Calu3 (cell line): Measurements from ENCODE around the gene UXS1. TPM values are rescaled to one million over a fixed set of nuclear protein-coding genes. Genes with fewer than 3 reads are reported as not detected.

Experiments used
- BruUV-seq: library from RNA; stranded (reverse); fragments of 400-500 nt; replicated peaks from 2 replicates; lab custom pipeline; 2021; lab: Mats Ljungman, UMichigan
- CTCF ChIA-PET: fragments of 300-600 bp; sonication (Branson Sonifier 250); formaldehyde crosslinking; loops from one replicate; lab custom pipeline; 2022; ENCODE audit warnings: antibody characterized with exemption; lab: Charles Lee
- DNase-seq: peaks from one replicate; pipeline ENCODE4 v3.0.0; 2022
- H3K27ac Mint-ChIP-seq: one replicate; pipeline ENCODE4 v1.8.0; 2022; ENCODE audit warnings: mixed read lengths; ENCODE audit not compliant: unreplicated experiment
- H3K27me3 Mint-ChIP-seq: one replicate; pipeline ENCODE4 v1.8.0; 2022; ENCODE audit warnings: mixed read lengths; ENCODE audit not compliant: unreplicated experiment
- H3K36me3 Mint-ChIP-seq: one replicate; pipeline ENCODE4 v1.8.0; 2022; ENCODE audit warnings: mild to moderate bottlenecking, moderate library complexity, mixed read lengths; ENCODE audit not compliant: insufficient read depth, unreplicated experiment
- H3K4me1 Mint-ChIP-seq: one replicate; pipeline ENCODE4 v1.8.0; 2022; ENCODE audit warnings: mild to moderate bottlenecking, low read depth, mixed read lengths; ENCODE audit not compliant: unreplicated experiment
- H3K4me3 Mint-ChIP-seq: one replicate; pipeline ENCODE4 v1.8.0; 2022; ENCODE audit warnings: mild to moderate bottlenecking, low read depth, moderate library complexity, mixed read lengths; ENCODE audit not compliant: unreplicated experiment
- H3K9me3 Mint-ChIP-seq: one replicate; pipeline ENCODE4 v1.8.0; 2022; ENCODE audit warnings: low read depth, mixed read lengths; ENCODE audit not compliant: unreplicated experiment
- intact Hi-C: fragments of 100-400 bp; cut with micrococcal nuclease; formaldehyde crosslinking; loops from one replicate; pipeline ENCODE4 v1.10.0; 2022; ENCODE audit not compliant: unreplicated experiment
- total RNA-seq: library from RNA; stranded (reverse); gene quantifications from 2 replicates; pipeline ENCODE4 v1.2.3, GENCODE V29; 2022
- TF ChIP-seq, protein P1 (sequence below): fragments of 200-600 bp; IDR thresholded peaks from one replicate; pipeline ENCODE4 v1.8.0; 2022; ENCODE audit warnings: antibody characterized with exemption; ENCODE audit not compliant: unreplicated experiment

UXS1 gene
- total RNA-seq, 1 experiment from 2014 or later: 87.7 TPM

- TF ChIP-seq, protein P1, sequence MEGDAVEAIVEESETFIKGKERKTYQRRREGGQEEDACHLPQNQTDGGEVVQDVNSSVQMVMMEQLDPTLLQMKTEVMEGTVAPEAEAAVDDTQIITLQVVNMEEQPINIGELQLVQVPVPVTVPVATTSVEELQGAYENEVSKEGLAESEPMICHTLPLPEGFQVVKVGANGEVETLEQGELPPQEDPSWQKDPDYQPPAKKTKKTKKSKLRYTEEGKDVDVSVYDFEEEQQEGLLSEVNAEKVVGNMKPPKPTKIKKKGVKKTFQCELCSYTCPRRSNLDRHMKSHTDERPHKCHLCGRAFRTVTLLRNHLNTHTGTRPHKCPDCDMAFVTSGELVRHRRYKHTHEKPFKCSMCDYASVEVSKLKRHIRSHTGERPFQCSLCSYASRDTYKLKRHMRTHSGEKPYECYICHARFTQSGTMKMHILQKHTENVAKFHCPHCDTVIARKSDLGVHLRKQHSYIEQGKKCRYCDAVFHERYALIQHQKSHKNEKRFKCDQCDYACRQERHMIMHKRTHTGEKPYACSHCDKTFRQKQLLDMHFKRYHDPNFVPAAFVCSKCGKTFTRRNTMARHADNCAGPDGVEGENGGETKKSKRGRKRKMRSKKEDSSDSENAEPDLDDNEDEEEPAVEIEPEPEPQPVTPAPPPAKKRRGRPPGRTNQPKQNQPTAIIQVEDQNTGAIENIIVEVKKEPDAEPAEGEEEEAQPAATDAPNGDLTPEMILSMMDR: no peak
- no TSS peak for BruUV-seq
- no peak for DNase-seq
- Mint-ChIP-seq H3K4me1 (peaks cover 22% of the 10 kb centered on the region), H3K4me3 (no peak overlapping the region), H3K9me3 (no peaks in the 10 kb centered on the region), H3K27me3 (no peaks in the 10 kb centered on the region), H3K27ac (no peak overlapping the region), H3K36me3 (peaks cover 26% of the 10 kb centered on the region)
- CTCF ChIA-PET: no interaction called here
- intact Hi-C loops: no loop called here
These were observed 36.7 kb downstream of the UXS1 start for GRCh38 chr2:106157416-106157815.

- peaks cover 16% of the 10 kb centered on the region for H3K4me1 Mint-ChIP-seq
- no peaks in the 10 kb centered on the region for H3K27me3 Mint-ChIP-seq
- H3K4me3 Mint-ChIP-seq: no peak overlapping the region
- CTCF ChIA-PET: no interaction called here
- intact Hi-C loops: no loop called here
- no peak overlapping the region for H3K27ac Mint-ChIP-seq
- peaks cover 21% of the 10 kb centered on the region for H3K36me3 Mint-ChIP-seq
- no peaks in the 10 kb centered on the region for H3K9me3 Mint-ChIP-seq
- no peak for DNase-seq
- TF ChIP-seq, protein P1: no peak
- no TSS peak for BruUV-seq
These were observed 37.5 kb downstream of the UXS1 start for GRCh38 chr2:106156305-106157296.

GRCh38 chr2:106153781-106154180 is 40.3 kb downstream of the UXS1 start:
- Mint-ChIP-seq H3K9me3 (no peaks in the 10 kb centered on the region), H3K4me3 (no peak overlapping the region), H3K27ac (no peak overlapping the region), H3K27me3 (no peaks in the 10 kb centered on the region), H3K4me1 (no peaks in the 10 kb centered on the region), H3K36me3 (peaks cover 9% of the 10 kb centered on the region)
- TF ChIP-seq, protein P1: no peak
- no peak for DNase-seq
- CTCF ChIA-PET: no interaction called here
- intact Hi-C loops: no loop called here
- no TSS peak for BruUV-seq

DNA sequence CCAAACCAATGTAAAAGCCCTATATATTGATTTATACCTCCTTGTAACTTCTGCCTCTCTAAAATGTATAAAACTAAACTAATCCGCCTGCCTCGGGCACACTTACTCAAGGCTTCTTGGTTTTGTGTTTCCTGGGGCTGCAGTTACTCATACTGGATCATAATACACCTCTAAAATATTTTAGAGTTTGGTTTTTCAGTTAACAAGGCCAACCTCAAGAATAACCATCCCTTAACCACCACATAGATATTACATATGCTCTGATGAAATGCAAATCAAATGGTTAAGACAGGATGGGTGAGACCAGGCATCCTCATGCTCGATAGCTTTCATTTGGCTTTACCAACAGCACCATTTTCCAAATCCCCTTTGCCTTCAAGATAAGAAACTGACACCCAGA is 46.4 kb downstream of the UXS1 start:
- H3K9me3 Mint-ChIP-seq: no peaks in the 10 kb centered on the region
- no TSS peak for BruUV-seq
- intact Hi-C loops: no loop called here
- H3K27ac Mint-ChIP-seq: peak overlapping the region; percentile 10
- no peak for DNase-seq
- TF ChIP-seq, protein P1: no peak
- no peak overlapping the region for H3K4me3 Mint-ChIP-seq
- no peaks in the 10 kb centered on the region for H3K27me3 Mint-ChIP-seq
- H3K4me1 Mint-ChIP-seq: peaks cover 16% of the 10 kb centered on the region
- H3K36me3 Mint-ChIP-seq: peaks cover 6% of the 10 kb centered on the region
- CTCF ChIA-PET: no interaction called here
